Ramos (cell line): ENCODE results near the gene SEZ6L.
"Not testable (repeated sequence)": the region's sequence is repeated elsewhere in the genome, so short reads cannot be mapped to it uniquely, and the experiment has no call there.

Source experiments
- in situ Hi-C: fragments of 300-500 bp; cut with MboI; formaldehyde crosslinking; loops from one replicate; pipeline ENCODE4 v1.14.3; 2022; ENCODE audit warnings: low sequenced_read_pairs; ENCODE audit not compliant: unreplicated experiment

SEZ6L gene

GRCh38 chr22:26404851-26405421 lies 235.7 kb downstream of the SEZ6L start:
- in situ Hi-C loops: no loop called here

GRCh38 chr22:26406118-26406517 lies 236.9 kb downstream of the SEZ6L start:
- in situ Hi-C loops: no loop called here

DNA sequence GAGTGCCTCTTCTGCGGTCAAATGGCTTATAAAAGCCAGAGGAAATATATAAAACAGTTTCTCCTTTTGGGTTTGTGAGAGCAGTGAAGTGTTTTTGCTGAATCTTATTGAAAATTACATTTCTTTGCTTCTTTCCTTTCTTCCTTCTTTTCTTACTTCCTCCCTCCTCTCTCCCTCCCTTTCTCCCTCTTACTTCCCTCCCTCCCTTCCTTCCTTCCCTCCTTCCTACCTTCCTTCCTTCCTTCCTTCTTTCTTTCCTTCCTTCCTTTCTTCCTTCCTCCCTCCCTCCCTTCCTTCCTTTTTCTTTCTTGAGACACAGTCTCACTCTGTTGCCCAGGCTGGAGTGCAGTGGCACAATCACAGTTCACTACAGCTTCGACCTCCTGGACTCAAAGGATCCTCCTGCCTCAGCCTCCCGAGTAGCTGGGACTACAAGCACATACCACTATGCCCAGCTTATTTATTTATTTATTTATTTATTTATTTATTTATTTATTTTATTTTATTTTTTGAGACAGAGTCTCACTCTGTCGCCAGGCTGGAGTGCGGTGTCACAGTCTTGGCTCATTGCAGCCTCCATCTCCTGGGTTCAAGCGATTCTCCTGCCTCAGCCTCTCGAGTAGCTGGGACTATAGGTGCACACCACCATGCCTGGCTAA lies 239.4 kb downstream of the SEZ6L start:
- in situ Hi-C loops: not testable (repeated sequence)

DNA sequence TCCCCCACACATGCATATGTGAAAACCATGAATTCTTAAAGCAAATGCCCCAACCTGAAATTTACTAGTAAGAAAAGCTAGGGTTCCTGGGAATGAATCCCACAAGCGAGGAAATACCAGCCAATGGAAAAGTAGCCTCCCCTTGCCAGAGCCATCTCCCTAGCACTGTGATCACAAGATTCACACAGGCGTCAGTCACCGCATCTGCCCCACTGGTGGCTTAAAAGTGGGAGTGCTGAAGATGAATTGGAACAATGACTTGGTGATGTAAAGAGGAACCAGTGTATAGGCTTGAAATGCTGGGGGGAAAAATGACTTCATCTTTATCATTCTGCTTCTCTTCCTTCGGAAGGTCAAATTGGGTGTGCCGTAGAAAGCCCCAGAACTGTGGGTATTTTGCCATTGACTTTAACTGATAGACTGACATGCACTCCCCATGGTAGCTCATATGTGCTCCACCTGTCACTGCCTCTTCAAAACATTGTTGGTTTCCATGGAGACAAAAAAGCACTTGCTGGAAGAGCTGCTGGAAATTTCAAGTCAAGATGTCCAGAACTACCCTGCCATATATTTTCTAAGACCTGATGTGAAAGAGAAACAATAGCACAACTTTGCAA lies 240.6 kb downstream of the SEZ6L start:
- in situ Hi-C loops: no loop called here

DNA sequence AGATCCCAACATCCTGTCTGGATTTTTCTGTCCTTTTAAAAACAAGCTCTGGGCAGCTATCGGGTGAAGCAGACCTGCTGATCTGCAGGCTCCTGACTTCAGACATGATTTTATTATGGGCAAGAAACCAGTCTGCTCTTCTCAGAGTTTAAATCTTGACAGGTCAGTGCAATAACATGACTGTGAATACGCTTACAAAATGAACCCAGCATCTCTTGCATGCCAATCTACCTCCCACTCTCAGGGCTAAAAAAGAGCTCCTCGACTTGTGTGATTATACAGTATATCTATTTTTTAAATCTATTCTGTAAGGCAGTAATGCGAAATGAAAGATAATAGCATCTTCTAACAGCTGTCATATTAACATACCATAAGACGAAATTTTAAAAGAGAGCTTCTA lies 241.1 kb downstream of the SEZ6L start:
- in situ Hi-C loops: no loop called here

GRCh38 chr22:26414347-26414746 lies 245.1 kb downstream of the SEZ6L start:
- in situ Hi-C loops: no loop called here

DNA sequence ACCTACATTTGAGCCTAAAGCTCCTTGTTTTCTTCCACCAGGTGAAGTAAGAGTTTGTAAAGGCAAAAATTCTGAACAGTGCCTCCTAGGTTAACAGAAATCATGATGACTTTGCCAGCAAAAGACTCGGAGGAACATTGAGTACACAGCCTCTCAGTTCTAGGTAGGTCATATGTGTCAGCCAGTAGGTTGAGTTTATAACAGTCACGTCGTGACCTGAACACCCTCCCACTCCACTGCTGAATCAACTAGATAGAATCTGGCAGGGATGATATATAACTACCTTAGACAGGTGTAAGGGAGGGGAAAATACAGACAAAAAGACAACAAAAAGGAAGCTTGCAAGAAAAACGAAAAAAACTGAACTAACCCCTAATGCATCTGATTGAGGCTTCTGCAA lies 247.0 kb downstream of the SEZ6L start:
- in situ Hi-C loops: no loop called here

DNA sequence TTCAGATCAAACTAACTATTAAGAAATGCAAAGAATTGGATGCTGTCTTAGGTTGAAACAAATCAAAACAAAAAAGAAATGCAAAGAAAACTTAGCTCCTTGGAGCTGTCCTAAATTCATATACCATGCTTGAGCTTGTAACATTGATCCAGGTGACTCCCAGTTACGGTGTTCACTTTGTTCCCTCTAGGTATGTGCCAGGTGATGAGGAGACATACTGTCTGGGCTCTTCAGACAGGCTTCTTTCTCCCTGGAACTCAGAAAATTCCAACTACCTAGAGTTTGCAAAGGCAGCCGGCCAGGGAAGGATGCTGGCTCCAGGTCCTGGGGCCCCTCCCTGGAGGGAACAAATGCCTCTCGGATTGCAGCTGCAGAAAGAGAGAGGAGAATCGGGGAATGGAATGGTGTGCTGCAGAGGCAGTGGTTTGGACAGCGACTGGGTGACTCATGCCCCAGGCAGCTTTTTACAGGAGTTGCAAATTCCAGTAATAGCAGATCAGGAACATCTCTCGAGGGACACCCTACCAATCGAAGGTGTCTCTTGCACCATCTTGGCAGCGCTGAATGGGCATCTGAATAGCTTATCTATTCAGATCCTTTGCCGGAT lies 247.5 kb downstream of the SEZ6L start:
- in situ Hi-C loops: no loop called here

DNA sequence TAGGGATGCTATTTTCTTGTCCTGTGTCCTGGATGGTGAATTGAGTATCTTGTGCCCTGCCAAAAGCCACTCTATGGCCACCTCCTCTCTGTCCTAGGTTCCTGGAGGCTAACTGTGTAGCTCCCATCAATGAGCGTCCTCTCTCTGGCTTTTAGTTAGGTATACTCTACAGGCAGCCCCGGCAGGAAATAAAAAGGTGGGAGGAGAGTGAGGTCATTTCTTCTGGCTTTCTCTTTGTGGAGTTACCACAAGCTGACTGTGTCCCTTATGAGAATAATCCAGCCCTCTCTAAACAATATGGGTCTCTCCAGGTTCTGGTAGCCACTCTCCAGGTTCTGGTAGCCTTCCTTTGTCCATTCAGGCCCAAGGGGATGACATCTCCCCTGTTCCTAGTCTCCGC lies 248.1 kb downstream of the SEZ6L start:
- in situ Hi-C loops: no loop called here

GRCh38 chr22:26418620-26419019 lies 249.4 kb downstream of the SEZ6L start:
- in situ Hi-C loops: no loop called here

DNA sequence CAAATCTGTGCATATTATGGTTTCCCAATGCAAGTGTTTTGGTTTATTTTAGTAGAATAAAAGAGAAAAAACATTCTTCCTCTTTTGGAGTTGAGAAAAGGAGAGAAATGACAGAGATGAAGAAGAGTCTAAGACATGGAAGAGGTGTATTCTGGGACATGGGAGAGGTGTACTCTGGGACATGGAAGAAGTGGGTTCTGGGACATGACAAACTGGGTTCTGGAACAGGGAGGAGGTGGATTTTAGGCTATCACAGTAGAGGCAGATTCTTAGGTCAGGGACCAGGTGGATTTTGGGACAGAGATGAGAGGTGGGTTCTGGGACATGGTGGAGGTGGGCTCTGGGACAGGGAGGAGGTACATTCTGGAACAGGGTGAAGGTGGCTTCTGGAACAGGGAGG lies 257.7 kb downstream of the SEZ6L start:
- in situ Hi-C loops: no loop called here

DNA sequence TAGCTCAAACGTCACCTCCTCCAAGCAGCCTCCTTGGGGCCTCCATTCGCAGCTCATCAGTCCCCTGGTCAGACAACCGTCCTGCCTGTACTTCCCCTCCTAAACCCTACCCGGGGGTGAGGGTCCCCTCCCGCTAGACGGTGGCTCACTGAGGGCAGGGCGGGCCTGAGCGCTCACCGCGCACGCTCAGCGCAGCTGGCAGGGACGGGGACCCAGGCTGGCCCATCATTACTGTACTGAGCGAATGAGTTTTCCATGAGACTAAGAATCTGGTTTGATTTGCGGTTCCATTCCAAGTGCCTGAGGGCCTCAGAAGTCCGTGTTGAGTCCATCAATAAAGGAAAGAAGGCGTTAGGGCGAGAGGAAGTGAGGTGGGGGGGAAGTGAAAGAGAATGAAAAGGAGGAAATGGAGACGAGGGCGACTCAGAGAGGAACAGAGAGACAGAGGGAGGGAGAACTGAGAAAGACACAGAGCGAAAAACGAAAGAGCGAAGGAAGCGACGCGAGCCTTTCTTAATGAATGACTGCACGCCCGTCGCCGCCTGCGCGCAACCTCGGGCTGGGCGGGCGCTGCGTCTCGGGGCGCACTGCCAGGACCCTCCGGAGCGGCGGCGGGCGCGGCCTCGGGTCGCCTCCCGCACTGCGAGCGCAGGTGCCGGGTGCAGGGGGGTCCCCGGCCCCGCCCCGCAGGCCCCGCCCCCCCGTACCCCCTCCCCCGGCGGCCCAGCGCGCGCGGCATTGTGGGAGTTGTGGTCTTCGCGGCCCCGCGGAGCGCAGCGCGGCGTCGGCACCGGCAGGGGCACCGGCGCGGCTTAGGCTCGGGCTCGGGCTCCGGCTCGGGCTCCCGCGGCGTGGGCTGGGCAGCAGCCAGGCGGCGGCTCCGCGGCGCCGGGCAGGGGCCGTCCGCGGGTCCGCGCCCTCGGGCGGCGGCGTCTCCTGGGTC lies 259.5 kb downstream of the SEZ6L start, which contains the start of gene ASPHD2:
TSS of gene ASPHD2 (plus strand) at position 746 of the 943 bp plus-strand sequence. CDS start 4,356 bp downstream, outside the sequence.
- in situ Hi-C loops: no loop called here

DNA sequence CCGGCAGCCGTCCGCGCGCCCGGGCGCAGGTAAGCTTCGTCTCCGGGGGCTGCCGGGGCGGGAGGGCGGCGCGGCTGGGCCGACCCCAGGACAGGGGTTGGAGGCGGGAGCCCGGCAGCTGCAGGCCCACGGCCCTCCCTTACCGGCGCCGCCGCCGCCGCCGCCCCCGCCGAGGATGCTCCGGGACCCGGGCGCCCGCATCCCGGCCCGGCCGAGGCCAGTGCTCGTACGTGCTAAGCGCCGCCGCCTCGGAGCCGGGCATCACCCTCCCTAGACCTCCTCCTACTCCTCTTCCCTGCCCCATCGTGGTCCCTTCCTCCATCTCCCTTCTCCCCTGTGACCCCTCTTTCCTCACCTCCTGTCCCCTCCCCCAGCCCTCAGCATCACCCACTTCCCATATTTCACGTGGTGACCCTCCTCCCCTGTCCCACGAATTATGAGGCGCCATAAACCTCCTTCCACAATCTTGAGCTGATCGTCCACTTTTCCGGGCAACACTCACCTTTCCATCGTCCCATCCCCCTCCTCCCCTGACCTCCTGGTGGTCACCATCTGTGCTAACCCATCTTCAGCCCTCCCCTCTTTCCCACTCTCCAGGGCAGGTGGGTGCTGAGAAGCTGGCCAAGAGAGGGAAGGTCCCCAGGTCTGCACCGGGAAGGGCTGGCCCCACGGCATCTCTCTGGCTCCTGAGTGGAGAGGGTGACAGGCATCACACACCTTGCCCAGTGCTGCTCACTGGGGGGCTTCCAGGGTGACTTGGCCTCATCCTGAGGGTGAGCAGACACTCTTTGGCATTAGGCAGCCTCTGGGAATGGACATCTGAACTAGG lies 260.4 kb downstream of the SEZ6L start:
- in situ Hi-C loops: no loop called here

DNA sequence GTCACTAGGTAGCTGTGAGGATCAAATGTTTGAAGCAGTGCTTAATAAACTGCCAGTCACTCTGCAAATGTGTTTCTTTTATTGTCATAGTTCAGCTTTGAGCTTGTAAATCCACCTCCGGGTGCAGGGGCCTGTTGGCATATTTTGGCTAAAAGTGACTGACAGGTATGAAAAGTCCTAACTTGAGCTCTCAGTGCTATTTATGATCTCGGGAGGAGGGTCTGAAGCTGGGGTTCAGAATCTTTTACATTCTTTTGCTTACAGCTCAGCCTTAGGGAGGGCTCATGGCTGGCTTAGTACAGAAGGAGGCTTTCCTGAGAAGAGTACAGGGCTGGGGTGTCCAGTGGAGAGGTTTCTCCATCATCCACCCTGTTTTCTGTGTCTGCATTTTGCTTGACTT lies 261.3 kb downstream of the SEZ6L start:
- in situ Hi-C loops: no loop called here

DNA sequence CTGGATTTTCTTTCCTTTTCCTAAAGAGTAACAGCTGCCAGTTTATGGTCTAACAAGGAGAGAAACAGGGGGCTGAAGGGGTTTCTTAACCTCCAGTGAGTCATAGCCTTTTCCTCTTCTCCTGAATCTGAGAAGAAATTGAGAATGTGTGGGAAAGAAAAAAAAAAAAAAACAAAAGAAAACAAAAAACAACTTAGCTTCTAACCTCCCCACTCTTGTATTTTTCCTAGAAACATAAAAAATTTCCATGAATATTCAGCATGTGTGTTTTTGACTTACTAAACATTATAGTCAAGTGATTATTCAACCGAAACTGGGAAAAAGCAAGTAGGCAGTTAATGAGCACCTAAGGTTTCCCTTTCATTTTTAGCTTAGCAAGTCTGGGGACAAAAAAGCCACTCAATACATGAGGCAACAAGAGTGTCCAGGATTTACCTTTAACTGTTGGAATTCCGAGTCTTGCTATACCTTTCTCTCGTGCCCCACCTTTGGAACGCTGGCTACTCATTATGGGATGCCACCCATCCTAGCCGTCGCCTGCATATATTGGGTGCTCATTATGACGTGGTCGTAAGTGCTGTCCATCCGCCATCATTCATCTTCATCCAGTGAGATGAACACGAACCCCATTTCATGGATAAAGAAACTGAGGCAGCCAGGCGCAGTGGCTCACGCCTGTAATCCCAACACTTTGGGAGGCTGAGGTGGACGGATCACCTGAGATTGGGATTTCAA lies 262.2 kb downstream of the SEZ6L start:
- in situ Hi-C loops: no loop called here

DNA sequence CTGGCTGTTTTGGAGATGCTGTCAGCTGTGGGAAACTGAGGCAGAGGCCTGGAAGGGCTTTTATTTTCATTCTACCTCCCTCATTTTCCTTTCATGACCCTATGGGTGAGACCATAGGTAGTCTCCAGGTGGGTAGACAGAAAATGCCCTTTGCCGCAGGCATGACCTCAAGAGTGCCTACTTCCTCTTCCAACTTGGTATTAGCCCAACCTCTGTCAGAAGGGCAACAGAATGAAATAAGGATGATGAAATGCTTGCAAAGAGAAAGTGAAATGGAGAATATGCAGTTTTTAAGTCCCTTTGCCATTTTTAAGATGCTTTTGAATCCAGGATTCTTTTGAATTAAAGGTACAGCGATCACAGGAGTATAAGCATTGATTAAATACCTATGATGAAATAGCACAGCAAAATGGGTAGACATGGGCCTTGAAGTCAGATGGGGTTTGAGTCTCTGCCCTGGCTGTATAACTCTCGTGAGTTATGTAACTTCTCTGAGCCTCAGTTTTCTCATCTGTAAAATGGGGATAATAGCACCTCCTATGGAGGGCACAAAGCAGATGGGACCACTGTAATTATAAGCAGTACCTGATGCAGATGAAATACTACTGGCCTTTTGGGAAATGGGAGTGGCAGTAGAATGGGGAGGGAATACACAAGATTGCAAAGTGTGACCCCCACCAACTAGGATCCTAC lies 263.5 kb downstream of the SEZ6L start:
- in situ Hi-C loops: no loop called here
